Peyer's patch (tissue), 4 donors: ENCODE measurements around the gene VSTM2A. TPM values are rescaled to one million over a fixed set of nuclear protein-coding genes. Genes with fewer than 3 reads are reported as not detected.
A peak's percentile ranks its signal among the peaks of the same experiment; 100 is the strongest.
"Not testable (repeated sequence)": the region's sequence is repeated elsewhere in the genome, so short reads cannot be mapped to it uniquely, and the experiment has no call there.

Experiments used
- DNase-seq, 3 donors: peaks; one replicate each; pipeline ENCODE4 v3.0.0-alpha.2; 2017 to 2019
- H3K27ac ChIP-seq, 4 donors: fragments of 200-600 bp; sonication (generic); one replicate each; pipeline ENCODE4 v1.5.1; 2016 to 2019
- H3K27me3 ChIP-seq, 2 donors: fragments of 200-600 bp; sonication (generic); one replicate each; pipeline ENCODE4 v1.5.1; 2019
- H3K36me3 ChIP-seq, 3 donors: fragments of 200-600 bp; sonication (generic); one replicate each; pipeline ENCODE4 v1.5.1; 2016 to 2019
- H3K4me1 ChIP-seq, 4 donors: fragments of 200-600 bp; sonication (generic); one replicate each; pipeline ENCODE4 v1.5.1; 2016 to 2019
- H3K4me3 ChIP-seq, 4 donors: fragments of 200-600 bp; sonication (generic); 1 replicate in 3 of 4; 2 replicates in 1 of 4; pipeline ENCODE4 v1.5.1; 2016 to 2019; ENCODE audit warnings: mild to moderate bottlenecking in 1 of 4
- H3K9me3 ChIP-seq, 4 donors: fragments of 200-600 bp; sonication (generic); one replicate each; pipeline ENCODE4 v1.5.1; 2016 to 2019; ENCODE audit warnings: mild to moderate bottlenecking in 1 of 4
- CTCF ChIP-seq, 6 experiments: fragments of 450-650 bp in 4 of 6; fragments of 200-600 bp in 2 of 6; sonication (generic) in 1 of 6; IDR thresholded peaks; one replicate each; pipeline ENCODE4 v1.5.1; 2017 to 2019; ENCODE audit warnings: antibody characterized with exemption in 6 of 6, mild to moderate bottlenecking in 3 of 6, moderate library complexity in 1 of 6
- POLR2A ChIP-seq, 2 donors: fragments of 450-650 bp; IDR thresholded peaks; one replicate each; pipeline ENCODE4 v1.5.1; 2017; ENCODE audit warnings: antibody characterized with exemption in 2 of 2, mild to moderate bottlenecking in 2 of 2, moderate library complexity in 2 of 2
- total RNA-seq, 4 donors: library from RNA; depleted of rRNA; stranded (reverse); fragments of >200 nt; gene quantifications; one replicate each; pipeline ENCODE4 v1.1.0, GENCODE V29; 2016

The VSTM2A gene
- 1 to 10 TPM in 1 of 4 donors, not detected in 3; 2.5 TPM for total RNA-seq

GRCh38 chr7:54541669-54542625 lies at the start of gene VSTM2A:
VSTM2A (plus strand) TSS chr7:54542375; CDS start chr7:54542731, 356 bp downstream.
- no peaks in the 10 kb centered on the region for H3K36me3 ChIP-seq
- peaks cover 0 to 21% of the 10 kb centered on the region in 2 donors for H3K27me3 ChIP-seq
- H3K9me3 ChIP-seq = peaks cover 0 to 5% (median 0%) of the 10 kb centered on the region in 4 donors
- H3K27ac ChIP-seq = no peak within 1 kb of the TSS
- no peak for DNase-seq
- peaks cover 0 to 6% (median 0%) of the 10 kb centered on the region in 4 donors for H3K4me1 ChIP-seq
- peak within 1 kb of the TSS in 1 of 4 donors; percentile 30 for H3K4me3 ChIP-seq
- no peak for TF ChIP-seq POLR2A (IDR thresholded peaks at IDR 0.05)
- no peak for TF ChIP-seq CTCF (IDR thresholded peaks at IDR 0.05)

GRCh38 chr7:54504531-54504930 lies 37.6 kb upstream of the VSTM2A start:
- not testable (repeated sequence) for H3K27me3 ChIP-seq, H3K27ac ChIP-seq, H3K36me3 ChIP-seq, DNase-seq, H3K4me1 ChIP-seq, H3K4me3 ChIP-seq, H3K9me3 ChIP-seq

- H3K9me3 ChIP-seq = peaks cover 0 to 7% (median 0%) of the 10 kb centered on the region in 4 donors
- no peaks in the 10 kb centered on the region for H3K4me1 ChIP-seq
- no peaks in the 10 kb centered on the region for H3K27me3 ChIP-seq
- H3K27ac ChIP-seq = no peak overlapping the region
- no peak for DNase-seq
- H3K4me3 ChIP-seq = no peak overlapping the region
- no peak for TF ChIP-seq CTCF (IDR thresholded peaks at IDR 0.05)
- no peaks in the 10 kb centered on the region for H3K36me3 ChIP-seq
These were observed 12.6 kb upstream of the VSTM2A start for GRCh38 chr7:54529568-54529967.

GRCh38 chr7:54538122-54538521 lies 4.1 kb upstream of the VSTM2A start:
- H3K36me3 ChIP-seq = no peaks in the 10 kb centered on the region
- H3K4me1 ChIP-seq = no peaks in the 10 kb centered on the region
- H3K27ac ChIP-seq = no peak overlapping the region
- no peak for TF ChIP-seq CTCF (IDR thresholded peaks at IDR 0.05)
- no peak for TF ChIP-seq POLR2A (IDR thresholded peaks at IDR 0.05)
- no peak for DNase-seq
- H3K9me3 ChIP-seq = peaks cover 0 to 5% (median 0%) of the 10 kb centered on the region in 4 donors
- H3K4me3 ChIP-seq = no peak overlapping the region
- peaks cover 0 to 8% of the 10 kb centered on the region in 2 donors for H3K27me3 ChIP-seq

- Histone ChIP-seq H3K4me3 (no peak overlapping the region), H3K27ac (no peak overlapping the region), H3K4me1 (peaks cover 0 to 6% (median 0%) of the 10 kb centered on the region in 4 donors), H3K27me3 (peaks cover 0 to 21% of the 10 kb centered on the region in 2 donors), H3K9me3 (peaks cover 0 to 5% (median 0%) of the 10 kb centered on the region in 4 donors), H3K36me3 (no peaks in the 10 kb centered on the region)
- DNase-seq = no peak
- TF ChIP-seq CTCF (IDR thresholded peaks at IDR 0.05) (no peak), POLR2A (IDR thresholded peaks at IDR 0.05) (no peak)
These were observed 895 bp downstream of the VSTM2A start for GRCh38 chr7:54543051-54543488.

GRCh38 chr7:54544149-54544526 lies 2.0 kb downstream of the VSTM2A start:
- Histone ChIP-seq H3K9me3 (peaks cover 0 to 5% (median 0%) of the 10 kb centered on the region in 4 donors), H3K4me1 (peaks cover 0 to 6% (median 0%) of the 10 kb centered on the region in 4 donors), H3K4me3 (no peak overlapping the region), H3K27me3 (peaks cover 0 to 21% of the 10 kb centered on the region in 2 donors), H3K36me3 (no peaks in the 10 kb centered on the region), H3K27ac (no peak overlapping the region)
- no peak for TF ChIP-seq POLR2A (IDR thresholded peaks at IDR 0.05)
- TF ChIP-seq CTCF (IDR thresholded peaks at IDR 0.05) = no peak
- no peak for DNase-seq
